ENCODE measurements around the gene SCN8A. TPM values are rescaled to one million over a fixed set of nuclear protein-coding genes. Genes with fewer than 3 reads are reported as not detected.

Gene SCN8A
- total RNA-seq, 2 donors from 2014 or later: 7.6 to 10.4 TPM

GRCh38 chr12:51692016-51692415 lies 101.0 kb downstream of the SCN8A start:
- intact Hi-C loops (cut with DNase I): no loop called here
- Histone ChIP-seq H3K27ac (no peak overlapping the region), H3K36me3 (no peaks in the 10 kb centered on the region), H3K4me3 (no peak overlapping the region), H3K4me1 (replicated peaks) (no peaks in the 10 kb centered on the region), H3K9me3 (no peaks in the 10 kb centered on the region), H3K27me3 (replicated peaks; ENCODE audit: insufficient read depth) (no peaks in the 10 kb centered on the region)
- TF ChIP-seq CTCF (IDR thresholded peaks at IDR 0.05) (no peak), POLR2AphosphoS5 (IDR thresholded peaks at IDR 0.05) (no peak), POLR2A (IDR thresholded peaks at IDR 0.05) (no peak)
- WGBS: 93% methylated on average over 2 of the region's 2 CpGs
- no peak for DNase-seq (ENCODE audit: low spot score)

- intact Hi-C loops (cut with DNase I): no loop called here
- 96% methylated on average over 4 of the region's 4 CpGs for WGBS
- H3K9me3 ChIP-seq: no peaks in the 10 kb centered on the region
- TF ChIP-seq CTCF (IDR thresholded peaks at IDR 0.05) (no peak), POLR2A (IDR thresholded peaks at IDR 0.05) (no peak), POLR2AphosphoS5 (IDR thresholded peaks at IDR 0.05) (no peak)
- H3K36me3 ChIP-seq: no peaks in the 10 kb centered on the region
- DNase-seq (ENCODE audit: low spot score): no peak
- no peaks in the 10 kb centered on the region for H3K4me1 ChIP-seq (replicated peaks)
- H3K4me3 ChIP-seq: no peak overlapping the region
- H3K27me3 ChIP-seq (replicated peaks; ENCODE audit: insufficient read depth): no peaks in the 10 kb centered on the region
- no peak overlapping the region for H3K27ac ChIP-seq
These were observed 102.5 kb downstream of the SCN8A start for GRCh38 chr12:51693569-51693968.

- H3K9me3 ChIP-seq: no peaks in the 10 kb centered on the region
- intact Hi-C loops (cut with DNase I): no loop called here
- no peaks in the 10 kb centered on the region for H3K27me3 ChIP-seq (replicated peaks; ENCODE audit: insufficient read depth)
- H3K27ac ChIP-seq: no peak overlapping the region
- H3K4me1 ChIP-seq (replicated peaks): no peaks in the 10 kb centered on the region
- H3K4me3 ChIP-seq: no peak overlapping the region
- no peak for DNase-seq (ENCODE audit: low spot score)
- no peaks in the 10 kb centered on the region for H3K36me3 ChIP-seq
- TF ChIP-seq POLR2AphosphoS5 (IDR thresholded peaks at IDR 0.05): no peak
- TF ChIP-seq POLR2A (IDR thresholded peaks at IDR 0.05): no peak
- TF ChIP-seq CTCF (IDR thresholded peaks at IDR 0.05): no peak
- 84% methylated on average over 4 of the region's 4 CpGs for WGBS
These were observed 103.1 kb downstream of the SCN8A start for GRCh38 chr12:51694146-51694545.

GRCh38 chr12:51695241-51696010 lies 104.4 kb downstream of the SCN8A start:
- TF ChIP-seq POLR2A (IDR thresholded peaks at IDR 0.05): no peak
- TF ChIP-seq CTCF (IDR thresholded peaks at IDR 0.05): no peak
- TF ChIP-seq POLR2AphosphoS5 (IDR thresholded peaks at IDR 0.05): no peak
- 68% methylated on average over 1 of the region's 1 CpG for WGBS

GRCh38 chr12:51699219-51699618 lies 108.2 kb downstream of the SCN8A start:
- no peak overlapping the region for H3K4me3 ChIP-seq
- no peaks in the 10 kb centered on the region for H3K9me3 ChIP-seq
- no peak for DNase-seq (ENCODE audit: low spot score)
- H3K27me3 ChIP-seq (replicated peaks; ENCODE audit: insufficient read depth): no peaks in the 10 kb centered on the region
- no peaks in the 10 kb centered on the region for H3K36me3 ChIP-seq
- TF ChIP-seq POLR2AphosphoS5 (IDR thresholded peaks at IDR 0.05) (no peak), CTCF (IDR thresholded peaks at IDR 0.05) (no peak), POLR2A (IDR thresholded peaks at IDR 0.05) (no peak)
- intact Hi-C loops (cut with DNase I): no loop called here
- WGBS: 88% methylated on average over 1 of the region's 1 CpG
- no peak overlapping the region for H3K27ac ChIP-seq
- H3K4me1 ChIP-seq (replicated peaks): no peaks in the 10 kb centered on the region

More at GRCh38 chr12:51695241-51696010, 104.4 kb downstream of the SCN8A start:
- H3K9me3 ChIP-seq: no peaks in the 10 kb centered on the region
- H3K27ac ChIP-seq: no peak overlapping the region
- intact Hi-C loops (cut with DNase I): no loop called here
- H3K36me3 ChIP-seq: no peaks in the 10 kb centered on the region
- H3K27me3 ChIP-seq (replicated peaks; ENCODE audit: insufficient read depth): no peaks in the 10 kb centered on the region
- H3K4me3 ChIP-seq: no peak overlapping the region
- DNase-seq (ENCODE audit: low spot score): no peak
- no peaks in the 10 kb centered on the region for H3K4me1 ChIP-seq (replicated peaks)

Measured in prostate gland (tissue), 2 donors.